GM19328 (cell line): Measurements from ENCODE around the gene PGP.

Experiments
- ATAC-seq: cut with Tn5 transposase; IDR thresholded peaks from one replicate; pipeline ENCODE4 v1.9.1; 2021; ENCODE audit warnings: mild to moderate bottlenecking, moderate library complexity; ENCODE audit not compliant: unreplicated experiment

Gene PGP

GRCh38 chr16:2167068-2167638 is 47.5 kb downstream of the PGP start:
- no peak for ATAC-seq

GRCh38 chr16:2166263-2167067 is 48.2 kb downstream of the PGP start:
- no peak for ATAC-seq

- no peak for ATAC-seq
Observed at GRCh38 chr16:2165861-2166260, 48.8 kb downstream of the PGP start.

DNA sequence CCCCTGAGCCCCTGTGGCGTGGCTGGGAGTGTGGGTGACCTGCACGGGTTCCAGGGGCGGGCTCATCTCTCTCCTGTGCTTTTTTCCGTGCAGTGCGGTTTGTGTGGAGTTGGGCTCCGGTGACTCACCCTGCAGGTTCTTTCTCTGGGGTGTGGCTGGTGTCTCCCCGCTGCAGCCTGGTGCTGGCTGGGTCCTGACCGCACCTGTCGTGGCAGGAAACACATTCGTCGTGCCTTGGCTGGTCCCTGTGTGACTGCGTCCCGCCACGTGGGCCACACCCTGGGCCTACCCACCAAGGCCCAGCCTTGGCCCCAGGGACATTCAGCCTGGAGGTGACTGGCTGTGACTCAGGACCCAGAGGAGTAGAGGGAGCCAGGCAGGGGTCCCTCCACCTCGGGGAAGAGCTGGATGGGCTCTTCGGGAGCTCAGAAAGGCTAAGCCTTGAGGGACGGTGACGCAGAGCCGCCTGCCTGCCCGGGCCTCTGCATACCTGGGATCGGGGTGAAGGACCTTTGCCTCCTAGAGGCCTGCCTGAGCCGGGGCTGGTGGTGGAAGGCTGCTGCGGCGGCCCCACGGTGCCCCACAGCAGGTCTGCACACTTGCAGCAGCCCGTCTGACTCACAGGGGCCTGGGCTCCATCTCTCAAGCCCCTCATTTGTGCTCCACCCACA is 51.3 kb downstream of the PGP start:
- ATAC-seq = no peak

GRCh38 chr16:2162676-2163118 is 51.9 kb downstream of the PGP start:
- no peak for ATAC-seq

GRCh38 chr16:2161911-2162310 is 52.7 kb downstream of the PGP start:
- no peak for ATAC-seq
